IPS-18c (cell line): ENCODE results near the gene PIM3.

ENCODE experiments used
- H3K4me3 ChIP-seq: 2 replicates; pipeline ENCODE4 v1.7.0; 2013; ENCODE audit warnings: low read depth, mild to moderate bottlenecking, low read length, moderate library complexity; ENCODE audit not compliant: insufficient read depth
- H3K9me3 ChIP-seq: one replicate; pipeline ENCODE4 v1.6.1; 2013; ENCODE audit warnings: mild to moderate bottlenecking, low read length, moderate library complexity; ENCODE audit not compliant: control insufficient read depth, insufficient read depth

PIM3 gene

GRCh38 chr22:49958931-49959781 is 1.4 kb upstream of the PIM3 start:
- Histone ChIP-seq H3K9me3 (no peaks in the 10 kb centered on the region), H3K4me3 (peak overlapping the region; percentile 83; the same call in 1 of the 2 replicates)

- H3K4me3 ChIP-seq = peak overlapping the region; percentile 83
- H3K9me3 ChIP-seq = no peaks in the 10 kb centered on the region
These were observed 802 bp upstream of the PIM3 start for GRCh38 chr22:49959782-49960158.

GRCh38 chr22:49961005-49961600 is 531 bp downstream of the PIM3 start:
- peak overlapping the region; percentile 83 for H3K4me3 ChIP-seq
- H3K9me3 ChIP-seq = no peaks in the 10 kb centered on the region

GRCh38 chr22:49961601-49962011 is 1.0 kb downstream of the PIM3 start:
- no peaks in the 10 kb centered on the region for H3K9me3 ChIP-seq
- peak overlapping the region; percentile 83 for H3K4me3 ChIP-seq

GRCh38 chr22:49962012-49962750 is 1.6 kb downstream of the PIM3 start:
- peak overlapping the region; percentile 83 for H3K4me3 ChIP-seq
- no peaks in the 10 kb centered on the region for H3K9me3 ChIP-seq

- Histone ChIP-seq H3K4me3 (peak overlapping the region; percentile 31), H3K9me3 (no peaks in the 10 kb centered on the region)
These were observed 2.4 kb downstream of the PIM3 start for GRCh38 chr22:49962751-49963646.

- H3K9me3 ChIP-seq = no peaks in the 10 kb centered on the region
- H3K4me3 ChIP-seq = no peak overlapping the region; the same call in 1 of the 2 replicates
These were observed 3.1 kb downstream of the PIM3 start for GRCh38 chr22:49963647-49964026.

GRCh38 chr22:49964136-49965090 is 3.8 kb downstream of the PIM3 start:
- Histone ChIP-seq H3K9me3 (no peaks in the 10 kb centered on the region), H3K4me3 (peak overlapping the region; percentile 3; the same call in 1 of the 2 replicates)

- H3K4me3 ChIP-seq = no peak overlapping the region
These were observed 4.8 kb downstream of the PIM3 start for GRCh38 chr22:49965091-49966040.

GRCh38 chr22:49966041-49966773 is 5.6 kb downstream of the PIM3 start:
- H3K9me3 ChIP-seq = no peaks in the 10 kb centered on the region
- H3K4me3 ChIP-seq = no peak overlapping the region

More at GRCh38 chr22:49965091-49966040, 4.8 kb downstream of the PIM3 start:
- H3K9me3 ChIP-seq = no peaks in the 10 kb centered on the region

GRCh38 chr22:49966774-49967705 is 6.5 kb downstream of the PIM3 start:
- no peak overlapping the region for H3K4me3 ChIP-seq
- H3K9me3 ChIP-seq = no peaks in the 10 kb centered on the region

GRCh38 chr22:49967706-49968208 is 7.2 kb downstream of the PIM3 start:
- Histone ChIP-seq H3K4me3 (no peak overlapping the region), H3K9me3 (no peaks in the 10 kb centered on the region)

- H3K9me3 ChIP-seq = no peaks in the 10 kb centered on the region
- H3K4me3 ChIP-seq = no peak overlapping the region
These were observed 7.8 kb downstream of the PIM3 start for GRCh38 chr22:49968313-49968830.
